Colonic mucosa (tissue), 4 donors: ENCODE measurements around the gene UBAP1L. TPM values are rescaled to one million over a fixed set of nuclear protein-coding genes. Genes with fewer than 3 reads are reported as not detected.

Experiments
- DNase-seq: peaks from one replicate; pipeline ENCODE4 v3.0.0-alpha.2; 2020
- H3K27ac ChIP-seq: fragments of 200-600 bp; one replicate; pipeline ENCODE4 v1.8.0; 2021
- H3K27me3 ChIP-seq: fragments of 200-600 bp; one replicate; pipeline ENCODE4 v1.8.0; 2021
- H3K36me3 ChIP-seq: fragments of 200-600 bp; one replicate; pipeline ENCODE4 v1.8.0; 2021
- H3K4me1 ChIP-seq: fragments of 200-600 bp; one replicate; pipeline ENCODE4 v1.8.0; 2021; ENCODE audit warnings: mild to moderate bottlenecking
- H3K4me3 ChIP-seq: fragments of 200-600 bp; one replicate; pipeline ENCODE4 v1.8.0; 2021
- H3K9ac ChIP-seq, 2 donors: one replicate each; pipeline ENCODE4 v1.7.0; 2013; ENCODE audit warnings: control low read depth in 2 of 2, low read depth in 2 of 2, low read length in 2 of 2
- H3K9me3 ChIP-seq: fragments of 200-600 bp; one replicate; pipeline ENCODE4 v1.8.0; 2021
- intact Hi-C: fragments of 100-400 bp; cut with DNase I; formaldehyde crosslinking; loops from one replicate; pipeline ENCODE4 v1.14.1; 2022
- total RNA-seq, 2 donors: library from RNA; stranded (reverse); fragmentation: NEBNext Ultra II Directional in 1 of 2; extraction: Animal tissue kit (Norgen Biotek cat#: 25700) in 1 of 2; gene quantifications; one replicate each; pipeline ENCODE4 v1.2.1, GENCODE V29; 2021
- TF ChIP-seq, protein P1 (sequence below): fragments of 200-600 bp; IDR thresholded peaks from one replicate; pipeline ENCODE4 v1.8.0; 2022; ENCODE audit warnings: antibody characterized with exemption, mild to moderate bottlenecking
- donor health status: healthy.
- donor health status: DM: no; HTN: no; CAD: no.
- donor health status: DM: no; HTN: no; CAD: no.

Gene UBAP1L
- total RNA-seq, 2 donors from 2014 or later, result 1.2 to 3.7 TPM

DNA sequence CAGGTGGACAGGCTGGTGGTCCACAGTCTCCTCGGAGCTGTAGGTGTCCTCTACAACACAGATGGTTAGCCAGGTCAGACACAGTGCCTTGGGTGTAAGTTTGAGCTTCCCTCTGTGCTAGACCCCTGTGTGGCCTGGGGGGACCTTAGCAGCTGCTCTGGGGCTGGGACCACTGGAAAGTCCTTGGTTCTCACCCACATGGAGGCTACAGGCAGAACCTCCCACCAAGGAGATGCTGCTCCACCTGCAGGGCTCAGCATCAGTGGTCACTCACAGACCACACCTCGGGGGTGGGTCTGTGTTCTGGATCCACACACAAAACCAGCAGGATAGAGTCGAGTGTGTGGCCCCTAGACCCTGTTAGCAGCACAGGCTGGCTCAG is 55.6 kb downstream of the UBAP1L start:
- Histone ChIP-seq H3K36me3 (no peaks in the 10 kb centered on the region), H3K27ac (no peak overlapping the region), H3K4me3 (no peak overlapping the region), H3K4me1 (peaks cover 9% of the 10 kb centered on the region), H3K27me3 (no peaks in the 10 kb centered on the region), H3K9ac (no peak overlapping the region), H3K9me3 (no peaks in the 10 kb centered on the region)
- intact Hi-C loops, result loop anchor here (10.0 kb wide), 1 partner anchor 125 kb away; the partner anchor contains the start of gene CLPX
- no peak for DNase-seq
- TF ChIP-seq, protein P1, sequence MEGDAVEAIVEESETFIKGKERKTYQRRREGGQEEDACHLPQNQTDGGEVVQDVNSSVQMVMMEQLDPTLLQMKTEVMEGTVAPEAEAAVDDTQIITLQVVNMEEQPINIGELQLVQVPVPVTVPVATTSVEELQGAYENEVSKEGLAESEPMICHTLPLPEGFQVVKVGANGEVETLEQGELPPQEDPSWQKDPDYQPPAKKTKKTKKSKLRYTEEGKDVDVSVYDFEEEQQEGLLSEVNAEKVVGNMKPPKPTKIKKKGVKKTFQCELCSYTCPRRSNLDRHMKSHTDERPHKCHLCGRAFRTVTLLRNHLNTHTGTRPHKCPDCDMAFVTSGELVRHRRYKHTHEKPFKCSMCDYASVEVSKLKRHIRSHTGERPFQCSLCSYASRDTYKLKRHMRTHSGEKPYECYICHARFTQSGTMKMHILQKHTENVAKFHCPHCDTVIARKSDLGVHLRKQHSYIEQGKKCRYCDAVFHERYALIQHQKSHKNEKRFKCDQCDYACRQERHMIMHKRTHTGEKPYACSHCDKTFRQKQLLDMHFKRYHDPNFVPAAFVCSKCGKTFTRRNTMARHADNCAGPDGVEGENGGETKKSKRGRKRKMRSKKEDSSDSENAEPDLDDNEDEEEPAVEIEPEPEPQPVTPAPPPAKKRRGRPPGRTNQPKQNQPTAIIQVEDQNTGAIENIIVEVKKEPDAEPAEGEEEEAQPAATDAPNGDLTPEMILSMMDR, result no peak

DNA sequence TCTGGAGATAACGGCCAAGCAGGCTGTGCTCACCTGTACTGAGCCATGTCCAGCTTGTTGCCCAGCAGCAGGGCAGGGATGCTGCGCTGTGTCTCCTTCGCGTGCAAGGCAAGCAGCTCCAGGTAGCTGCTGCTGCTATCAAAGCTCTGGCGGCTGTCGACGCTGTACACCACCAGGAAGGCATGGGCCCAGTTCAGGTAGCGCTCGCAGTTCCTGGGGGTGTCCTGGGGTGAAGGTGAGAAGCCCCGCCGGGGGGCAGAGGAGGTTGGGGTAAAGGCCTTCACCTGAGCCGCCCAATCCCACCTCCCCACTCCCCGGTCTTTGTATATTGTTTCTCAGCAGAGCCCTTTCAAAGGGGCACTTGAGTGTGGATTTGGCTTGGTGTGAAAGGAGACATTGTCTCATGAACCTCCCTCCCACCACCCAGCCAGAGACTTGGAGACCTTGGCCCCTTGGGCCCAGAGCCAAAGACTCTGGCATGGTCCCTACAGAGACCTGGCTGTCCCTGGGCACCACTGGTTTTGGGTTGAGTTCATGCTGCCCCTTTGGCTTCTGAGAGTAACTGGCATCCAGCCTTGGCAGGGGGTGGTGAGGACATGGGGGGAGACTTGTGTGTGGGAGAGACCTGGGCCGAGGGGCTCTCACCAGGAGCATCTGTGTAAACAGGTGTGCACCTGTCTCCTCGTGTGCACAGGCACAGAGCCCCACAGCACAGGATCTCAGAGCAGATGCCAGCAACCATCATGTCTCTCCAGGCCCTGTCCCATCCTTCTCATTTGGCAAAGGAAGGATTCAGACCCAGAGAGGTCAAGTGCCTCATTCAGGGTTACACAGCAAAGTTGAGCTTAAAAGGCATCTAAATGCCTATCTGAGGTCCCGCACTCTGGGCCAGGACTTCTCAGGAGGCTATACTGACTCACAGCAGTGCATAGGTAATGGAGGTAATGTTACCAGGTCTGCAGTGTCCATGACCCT is 56.3 kb downstream of the UBAP1L start:
- TF ChIP-seq, protein P1, result no peak
- Histone ChIP-seq H3K9me3 (no peaks in the 10 kb centered on the region), H3K4me1 (peaks cover 11% of the 10 kb centered on the region), H3K27ac (no peak overlapping the region), H3K4me3 (no peak overlapping the region), H3K9ac (no peak overlapping the region), H3K27me3 (no peaks in the 10 kb centered on the region), H3K36me3 (no peaks in the 10 kb centered on the region)
- intact Hi-C loops, result loop anchor here (10.0 kb wide), 1 partner anchor 126 kb away; the partner anchor contains the start of gene CLPX
- DNase-seq, result no peak

DNA sequence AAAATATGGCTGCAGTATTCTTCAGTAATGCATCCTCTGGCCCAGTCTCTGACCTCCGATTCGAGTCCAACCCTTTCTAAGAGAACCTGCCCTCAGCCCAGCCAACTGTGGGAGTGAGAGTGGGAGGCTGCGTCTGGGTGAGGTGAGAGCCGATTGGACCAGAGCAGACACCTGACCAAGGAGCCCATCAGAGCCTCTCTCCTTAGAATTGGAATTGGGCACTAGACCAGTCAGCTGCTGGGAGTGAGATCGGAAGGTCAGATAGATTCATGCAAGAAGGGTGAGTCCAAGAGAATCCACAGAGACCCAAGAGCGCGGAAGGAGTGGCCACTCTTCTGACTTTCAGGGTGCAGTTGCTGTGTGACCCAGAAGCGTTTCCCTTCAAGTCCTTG is 57.5 kb downstream of the UBAP1L start:
- Histone ChIP-seq H3K27ac (no peak overlapping the region), H3K9ac (no peak overlapping the region), H3K36me3 (no peaks in the 10 kb centered on the region), H3K4me3 (no peak overlapping the region), H3K4me1 (peaks cover 11% of the 10 kb centered on the region), H3K9me3 (no peaks in the 10 kb centered on the region), H3K27me3 (no peaks in the 10 kb centered on the region)
- intact Hi-C loops, result loop anchor here (10.0 kb wide), 1 partner anchor 127 kb away; the partner anchor contains the start of gene CLPX
- TF ChIP-seq, protein P1, result no peak
- DNase-seq, result no peak

DNA sequence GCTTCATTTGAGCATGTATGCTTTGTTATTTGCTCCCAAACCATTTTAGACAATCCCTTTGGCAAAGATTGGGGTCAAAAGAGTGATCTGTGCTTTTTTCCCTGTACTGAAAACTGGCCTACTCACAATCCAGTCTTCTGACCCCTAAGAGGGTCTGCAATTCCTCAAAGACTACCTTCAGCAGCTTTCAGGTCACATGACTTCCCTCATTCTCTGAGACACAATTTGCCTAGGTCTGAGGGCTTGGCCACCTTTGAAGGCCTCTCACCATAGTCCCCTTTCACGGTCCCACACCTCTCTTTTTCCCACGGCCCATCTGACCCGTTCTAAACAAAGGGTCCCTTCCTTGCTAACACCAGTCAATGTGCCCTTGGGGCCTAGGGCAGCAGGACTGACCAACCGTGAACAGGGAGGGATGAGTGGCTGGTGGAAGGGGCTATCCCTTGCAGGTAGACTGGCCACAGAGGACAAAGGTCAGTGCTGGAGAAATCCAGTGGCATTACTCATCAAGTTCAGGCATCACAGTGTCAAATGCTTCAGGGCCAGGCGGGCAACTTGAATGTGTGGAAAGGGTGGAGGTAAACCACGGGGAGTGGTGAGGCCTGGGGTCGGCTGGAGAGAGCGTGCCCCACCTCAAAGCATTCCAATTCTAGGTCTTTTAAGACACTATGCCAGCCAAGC is 58.0 kb downstream of the UBAP1L start:
- intact Hi-C loops, result loop anchor here (10.0 kb wide), 1 partner anchor 128 kb away; the partner anchor contains the start of gene CLPX
- H3K9me3 ChIP-seq, result no peaks in the 10 kb centered on the region
- H3K4me1 ChIP-seq, result peaks cover 11% of the 10 kb centered on the region
- TF ChIP-seq, protein P1, result no peak
- no peaks in the 10 kb centered on the region for H3K36me3 ChIP-seq
- H3K4me3 ChIP-seq, result no peak overlapping the region
- no peak overlapping the region for H3K9ac ChIP-seq
- no peaks in the 10 kb centered on the region for H3K27me3 ChIP-seq
- no peak overlapping the region for H3K27ac ChIP-seq
- DNase-seq, result peak; percentile 70

DNA sequence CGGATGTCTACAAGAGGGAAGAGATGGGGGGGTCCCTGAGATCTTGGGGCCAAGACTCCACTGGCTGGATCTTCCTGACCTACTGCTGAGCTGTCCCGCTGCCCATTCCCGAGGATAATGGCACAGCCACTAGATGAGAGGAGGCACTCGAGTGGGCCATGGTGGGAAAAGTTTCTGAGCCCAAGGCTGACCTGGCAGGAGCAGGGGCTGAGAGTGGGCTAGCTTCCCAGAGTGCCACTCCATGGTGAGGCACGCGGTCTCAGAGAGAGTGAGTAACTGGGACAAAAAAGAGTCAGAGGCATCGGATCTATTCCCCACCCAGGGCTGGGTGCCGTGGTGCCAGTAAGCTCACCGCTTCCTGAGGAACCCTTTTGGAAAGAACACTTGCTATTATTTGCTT is 58.9 kb downstream of the UBAP1L start:
- Histone ChIP-seq H3K4me3 (no peak overlapping the region), H3K4me1 (peaks cover 11% of the 10 kb centered on the region), H3K36me3 (no peaks in the 10 kb centered on the region), H3K27me3 (no peaks in the 10 kb centered on the region), H3K27ac (no peak overlapping the region), H3K9ac (no peak overlapping the region), H3K9me3 (no peaks in the 10 kb centered on the region)
- TF ChIP-seq, protein P1, result no peak
- no peak for DNase-seq
- intact Hi-C loops, result loop anchor here (10.0 kb wide), 1 partner anchor 129 kb away; the partner anchor contains the start of gene CLPX
